ENCODE results near the gene LRP1B.

DNA sequence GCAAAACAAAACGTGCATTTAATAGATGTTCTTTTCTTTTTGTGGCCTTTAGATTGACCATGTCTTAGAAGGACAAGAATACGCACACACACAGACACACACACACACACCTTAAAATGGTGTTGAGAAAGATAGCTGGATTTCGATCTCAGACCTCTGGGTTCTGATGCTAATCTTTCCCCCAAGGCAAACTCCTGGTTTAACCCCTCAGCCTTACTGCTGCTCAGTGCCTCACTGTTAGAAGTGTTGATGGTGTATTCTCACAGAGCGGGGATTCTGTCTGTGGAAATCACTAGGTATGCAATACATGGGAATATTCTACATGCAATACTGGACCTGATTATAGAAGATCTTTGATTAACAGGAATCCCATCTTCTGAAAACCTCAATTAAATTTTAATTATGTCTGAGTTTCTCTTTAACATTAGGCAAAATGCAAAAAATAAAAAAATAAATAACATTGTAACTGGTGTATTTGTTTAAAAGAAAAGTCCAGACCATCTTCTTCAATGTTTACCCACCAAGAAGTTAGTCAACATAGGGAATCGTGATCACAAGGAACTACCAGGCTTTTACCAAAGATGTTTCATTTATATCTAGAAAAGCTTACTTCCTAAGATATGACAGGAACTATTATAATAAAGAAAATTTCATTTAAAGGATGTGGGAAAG, 613.5 kb downstream of the LRP1B start:
- TF ChIP-seq CTCF (conservative IDR thresholded peaks at IDR 0.05 in 1 of 2, IDR thresholded peaks at IDR 0.05 in 1 of 2; ENCODE audit: extremely low read depth in 1 of 2, insufficient read depth in 1 of 2, low read depth in 1 of 2, low read length in 2 of 2) (no peak), EZH2 (IDR thresholded peaks at IDR 0.05; ENCODE audit: borderline replicate concordance, low read length) (no peak)
